Fibroblast of pulmonary artery (primary cell): ENCODE data around the gene UCP3.

Experiments used
- DNase-seq: peaks from one replicate; pipeline ENCODE4 v3.0.0-alpha.2; 2010; ENCODE audit warnings: low read depth
- H3K4me3 ChIP-seq: replicated peaks from 2 replicates; pipeline ENCODE4 v1.5.1; 2011; ENCODE audit warnings: low read depth, mild to moderate bottlenecking, control low read depth, low read length, moderate library complexity
- CTCF ChIP-seq: IDR thresholded peaks from 2 replicates; pipeline ENCODE4 v1.5.1; 2011; ENCODE audit warnings: mild to moderate bottlenecking, control low read depth, low read length, inconsistent platforms; ENCODE audit errors: missing control alignments

Gene UCP3

GRCh38 chr11:73975479-73975757 lies 33.5 kb downstream of the UCP3 start:
- TF ChIP-seq CTCF, result no peak
- DNase-seq, result no peak
- H3K4me3 ChIP-seq, result no peak overlapping the region

GRCh38 chr11:73974604-73975478 lies 34.0 kb downstream of the UCP3 start:
- no peak overlapping the region for H3K4me3 ChIP-seq

DNA sequence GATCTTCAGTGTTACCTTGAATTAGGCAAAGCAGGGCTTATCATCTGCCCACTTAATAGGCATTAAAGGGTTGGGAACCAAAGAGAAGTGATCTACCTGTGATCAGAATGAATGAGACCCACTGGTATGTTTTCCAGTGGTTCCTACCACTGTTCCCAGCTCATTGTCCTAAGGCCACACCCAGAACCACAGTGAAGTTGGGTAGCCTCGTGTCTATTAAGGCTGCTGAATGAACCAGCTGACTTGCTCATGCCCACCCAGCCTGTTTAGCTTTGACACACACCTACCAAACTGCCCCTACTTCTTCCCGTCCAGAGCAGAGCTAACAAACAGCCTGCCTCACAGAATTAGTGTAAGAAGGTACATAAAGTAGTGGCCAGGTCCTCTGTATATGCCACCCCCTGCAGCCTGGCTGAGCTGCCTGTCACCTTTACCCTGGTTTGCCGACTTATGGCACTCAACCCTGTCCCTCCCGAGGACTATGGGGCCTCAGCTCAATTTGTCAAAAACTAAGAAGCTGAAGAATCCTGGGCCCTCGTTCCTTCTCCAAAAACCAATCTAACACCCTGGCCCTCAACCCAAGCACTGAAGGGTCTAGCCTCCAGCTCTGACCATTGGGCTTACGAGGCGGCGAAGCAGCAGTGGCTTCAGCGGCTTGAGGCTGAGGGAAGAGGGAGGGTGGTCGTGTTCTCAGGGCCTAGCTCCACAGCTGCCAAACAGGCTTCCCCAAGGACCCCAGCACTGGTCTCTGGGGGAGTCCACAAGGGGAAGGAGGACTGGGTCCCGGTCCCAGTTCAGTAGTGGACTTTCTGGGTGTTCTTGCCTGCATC lies 36.0 kb downstream of the UCP3 start:
- no peak for DNase-seq
- H3K4me3 ChIP-seq, result no peak overlapping the region
- TF ChIP-seq CTCF, result no peak

More at GRCh38 chr11:73974604-73975478, 34.0 kb downstream of the UCP3 start:
- TF ChIP-seq CTCF, result no peak
- no peak for DNase-seq

- H3K4me3 ChIP-seq, result no peak overlapping the region
- DNase-seq, result no peak
- TF ChIP-seq CTCF, result no peak
Observed at GRCh38 chr11:73972187-73972586, 36.7 kb downstream of the UCP3 start.

DNA sequence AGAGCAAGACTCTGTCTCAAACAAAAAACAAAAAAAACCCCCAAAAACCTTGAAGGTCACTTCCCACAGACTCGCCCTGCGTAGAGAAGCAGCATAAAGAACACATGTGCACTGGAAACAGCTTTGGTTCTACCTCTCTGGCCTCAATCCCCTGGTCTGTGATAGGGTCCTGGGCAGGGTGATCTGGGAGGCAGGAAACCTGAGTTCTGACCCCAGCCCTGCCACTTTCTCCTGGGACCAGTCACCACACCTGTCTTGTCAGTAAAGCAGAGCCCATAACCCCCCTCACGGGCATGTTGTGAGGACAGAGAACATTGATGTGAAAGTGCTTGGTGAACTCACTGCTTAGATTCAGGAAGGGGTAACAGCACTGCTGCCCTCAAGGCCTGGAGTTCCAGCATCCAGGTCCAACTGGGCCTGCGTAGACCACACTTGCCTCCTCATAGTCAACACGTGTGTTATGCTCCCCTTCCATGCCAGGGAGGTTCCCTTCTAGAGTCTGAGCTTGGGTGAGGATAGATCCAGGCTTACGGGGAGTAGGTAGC lies 37.6 kb downstream of the UCP3 start:
- no peak overlapping the region for H3K4me3 ChIP-seq
- TF ChIP-seq CTCF, result no peak
- no peak for DNase-seq

DNA sequence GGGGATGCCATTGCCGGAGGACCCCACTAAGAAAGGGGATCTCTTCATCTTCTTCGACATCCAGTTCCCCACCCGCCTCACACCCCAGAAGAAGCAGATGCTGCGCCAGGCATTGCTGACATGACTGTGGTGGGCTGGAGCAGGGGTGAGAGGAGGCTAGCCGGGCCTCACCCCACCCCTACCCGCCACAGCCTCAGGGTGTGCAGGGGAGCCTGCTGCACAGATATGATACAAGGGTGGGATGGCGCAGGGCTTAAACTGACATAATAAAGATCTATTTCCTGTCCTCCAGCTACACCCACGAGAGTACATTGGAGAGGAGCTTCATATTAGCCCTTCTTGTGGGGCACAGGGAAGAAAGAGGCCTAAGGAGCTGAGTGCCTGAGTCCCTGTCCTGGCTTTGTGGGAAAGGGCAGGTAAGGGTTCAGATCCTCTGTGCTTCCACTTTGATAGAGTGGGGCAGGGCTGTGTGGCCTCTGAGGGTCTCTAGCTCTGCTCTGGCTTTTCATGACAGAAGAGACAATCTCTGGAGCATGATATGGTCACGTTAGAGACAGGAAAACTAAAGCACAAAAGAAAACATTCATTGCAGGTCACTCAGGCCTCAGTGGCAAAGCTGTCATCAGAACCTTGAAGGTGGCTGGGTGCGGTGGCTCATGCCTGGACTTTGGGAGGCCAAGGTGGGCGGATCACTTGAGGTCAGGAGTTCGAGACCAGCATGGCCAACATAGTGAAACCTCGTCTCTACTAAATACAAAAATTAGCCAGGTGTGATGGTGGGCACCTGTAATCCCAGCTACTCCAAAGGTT lies 38.7 kb downstream of the UCP3 start:
- DNase-seq, result no peak
- TF ChIP-seq CTCF, result no peak

More for the DNA sequence above, 38.7 kb downstream of the UCP3 start:
- H3K4me3 ChIP-seq, result no peak overlapping the region
